HepG2 (cell line): ENCODE results near the gene ARL15.

Source experiments
- BRF2 ChIP-seq: sonication (generic); formaldehyde crosslinking; IDR thresholded peaks from 2 replicates; pipeline ENCODE4 v1.8.1; 2022; ENCODE audit warnings: mild to moderate bottlenecking, missing genetic modification reagents
- CTCF ChIP-seq: sonication (generic); formaldehyde crosslinking; IDR thresholded peaks from 2 replicates; pipeline ENCODE4 v1.5.0; 2020; ENCODE audit warnings: mild to moderate bottlenecking, missing genetic modification reagents, moderate library complexity
- FOXJ3 ChIP-seq: sonication (generic); formaldehyde crosslinking; IDR thresholded peaks from 2 replicates; pipeline ENCODE4 v1.4.0; 2020; ENCODE audit warnings: missing genetic modification reagents, mild to moderate bottlenecking, borderline replicate concordance
- PHB2 ChIP-seq: fragments of 450-650 bp; IDR thresholded peaks from 2 replicates; pipeline ENCODE4 v1.6.1; 2018; ENCODE audit not compliant: partially characterized antibody
- POLR2AphosphoS5 ChIP-seq: IDR thresholded peaks from 2 replicates; pipeline ENCODE4 v1.6.1; 2012; ENCODE audit warnings: low read depth, low read length
- REST ChIP-seq, 2 experiments: IDR thresholded peaks; 2 replicates each; pipeline ENCODE4 v1.6.1; 2011 to 2012; ENCODE audit warnings: low read length in 2 of 2, borderline replicate concordance in 1 of 2, low read depth in 1 of 2, mild to moderate bottlenecking in 1 of 2, moderate library complexity in 1 of 2
- ZNF446 ChIP-seq: sonication (generic); formaldehyde crosslinking; IDR thresholded peaks from 2 replicates; pipeline ENCODE4 v1.5.0; 2020; ENCODE audit warnings: mild to moderate bottlenecking, missing genetic modification reagents

- TF ChIP-seq PHB2 (no peak), CTCF (CRISPR knock-in tag) (no peak), REST (IDR thresholded peaks at IDR 0.05; ENCODE audit: borderline replicate concordance in 1 of 2, low read depth in 1 of 2, low read length in 2 of 2) (no peak), FOXJ3 (CRISPR knock-in tag) (no peak), ZNF446 (no peak), BRF2 (no peak), POLR2AphosphoS5 (no peak)
Measured at GRCh38 chr5:54326662-54327270, 16.4 kb upstream of the ARL15 start.
